Measurements from ENCODE around the gene TSPAN3. TPM values are rescaled to one million over a fixed set of nuclear protein-coding genes. Genes with fewer than 3 reads are reported as not detected.

The TSPAN3 gene
- total RNA-seq, 2 donors from 2014 or later: 215 to 256 TPM

GRCh38 chr15:77031376-77032050 is 39.4 kb downstream of the TSPAN3 start:
- Histone ChIP-seq H3K36me3 (peaks cover 10% of the 10 kb centered on the region), H3K27me3 (replicated peaks; ENCODE audit: insufficient read depth) (no peaks in the 10 kb centered on the region), H3K4me3 (no peak overlapping the region), H3K4me1 (ENCODE audit: control insufficient read depth in 1 of 2, low read depth in 2 of 2) (peaks cover 0 to 12% of the 10 kb centered on the region in 2 donors), H3K9me3 (no peaks in the 10 kb centered on the region), H3K27ac (no peak overlapping the region)
- no peak for DNase-seq (ENCODE audit: low spot score)
- no peak for TF ChIP-seq CTCF (IDR thresholded peaks at IDR 0.05)
- ATAC-seq (ENCODE audit: insufficient number of reproducible peaks, low FRiP score, low read depth): no peak

GRCh38 chr15:77030928-77031375 is 40.0 kb downstream of the TSPAN3 start:
- no peak for DNase-seq (ENCODE audit: low spot score)
- no peak for TF ChIP-seq CTCF (IDR thresholded peaks at IDR 0.05)
- Histone ChIP-seq H3K4me3 (no peak overlapping the region), H3K4me1 (ENCODE audit: control insufficient read depth in 1 of 2, low read depth in 2 of 2) (peaks cover 0 to 15% of the 10 kb centered on the region in 2 donors), H3K9me3 (no peaks in the 10 kb centered on the region), H3K27ac (no peak overlapping the region), H3K36me3 (peaks cover 4% of the 10 kb centered on the region), H3K27me3 (replicated peaks; ENCODE audit: insufficient read depth) (no peaks in the 10 kb centered on the region)
- no peak for ATAC-seq (ENCODE audit: insufficient number of reproducible peaks, low FRiP score, low read depth)

GRCh38 chr15:77030048-77030927 is 40.6 kb downstream of the TSPAN3 start:
- Histone ChIP-seq H3K9me3 (no peaks in the 10 kb centered on the region), H3K36me3 (no peaks in the 10 kb centered on the region), H3K4me3 (no peak overlapping the region), H3K27ac (no peak overlapping the region), H3K27me3 (replicated peaks; ENCODE audit: insufficient read depth) (no peaks in the 10 kb centered on the region), H3K4me1 (ENCODE audit: control insufficient read depth in 1 of 2, low read depth in 2 of 2) (peaks cover 0 to 15% of the 10 kb centered on the region in 2 donors)
- TF ChIP-seq CTCF (IDR thresholded peaks at IDR 0.05): no peak
- DNase-seq (ENCODE audit: low spot score) (no peak), ATAC-seq (ENCODE audit: insufficient number of reproducible peaks, low FRiP score, low read depth) (no peak)

GRCh38 chr15:77029166-77030047 is 41.5 kb downstream of the TSPAN3 start:
- Histone ChIP-seq H3K36me3 (no peaks in the 10 kb centered on the region), H3K27ac (no peak overlapping the region), H3K9me3 (no peaks in the 10 kb centered on the region), H3K27me3 (replicated peaks; ENCODE audit: insufficient read depth) (no peaks in the 10 kb centered on the region), H3K4me1 (ENCODE audit: control insufficient read depth in 1 of 2, low read depth in 2 of 2) (peaks cover 0 to 15% of the 10 kb centered on the region in 2 donors), H3K4me3 (no peak overlapping the region)
- DNase-seq (ENCODE audit: low spot score) (no peak), ATAC-seq (ENCODE audit: insufficient number of reproducible peaks, low FRiP score, low read depth) (no peak)
- no peak for TF ChIP-seq CTCF (IDR thresholded peaks at IDR 0.05)

All from thoracic aorta (tissue), 2 donors.